Measurements from ENCODE around the gene PRDM7. TPM values are rescaled to one million over a fixed set of nuclear protein-coding genes. Genes with fewer than 3 reads are reported as not detected.

The PRDM7 gene
- polyA plus RNA-seq, 1 donor from 2014 or later = not detected

- H3K4me3 ChIP-seq (ENCODE audit: low read length) = peak overlapping the region; percentile 64
- peaks cover 6% of the 10 kb centered on the region for H3K27me3 ChIP-seq (ENCODE audit: insufficient read depth, low read depth, low read length)
- no peak overlapping the region for H3K4me2 ChIP-seq (ENCODE audit: low read length)
- H3K27ac ChIP-seq (ENCODE audit: low read length) = no peak overlapping the region
- H3K9me3 ChIP-seq (ENCODE audit: low read length) = no peaks in the 10 kb centered on the region
- no peaks in the 10 kb centered on the region for H3K36me3 ChIP-seq (ENCODE audit: insufficient read depth, low read length)
- no peaks in the 10 kb centered on the region for H3F3A ChIP-seq (ENCODE audit: insufficient read depth, low read length, poor library complexity, severe bottlenecking)
- peak overlapping the region; percentile 12 for H3K9ac ChIP-seq (ENCODE audit: low read length)
- no peaks in the 10 kb centered on the region for H4K20me1 ChIP-seq (ENCODE audit: insufficient read depth)
- H3K9me2 ChIP-seq (ENCODE audit: insufficient read depth, low read length) = no peaks in the 10 kb centered on the region
- no peaks in the 10 kb centered on the region for H3K79me2 ChIP-seq (replicated peaks; ENCODE audit: insufficient read depth, low read length)
- TF ChIP-seq MXI1 (conservative IDR thresholded peaks at IDR 0.05; ENCODE audit: poor library complexity, severe bottlenecking) (no peak), EZH2 (IDR thresholded peaks at IDR 0.05; ENCODE audit: borderline replicate concordance, insufficient read depth, low read length, poor library complexity, severe bottlenecking) (no peak), SMC3 (conservative IDR thresholded peaks at IDR 0.05; ENCODE audit: poor library complexity) (no peak), RAD21 (conservative IDR thresholded peaks at IDR 0.05) (no peak), EP300 (conservative IDR thresholded peaks at IDR 0.05; ENCODE audit: poor library complexity, severe bottlenecking) (no peak), REST (IDR thresholded peaks at IDR 0.05; ENCODE audit: borderline replicate concordance) (no peak), TAF1 (IDR thresholded peaks at IDR 0.05; ENCODE audit: low read depth) (no peak), POLR2AphosphoS5 (IDR thresholded peaks at IDR 0.05) (no peak)
- TF ChIP-seq, protein P1, sequence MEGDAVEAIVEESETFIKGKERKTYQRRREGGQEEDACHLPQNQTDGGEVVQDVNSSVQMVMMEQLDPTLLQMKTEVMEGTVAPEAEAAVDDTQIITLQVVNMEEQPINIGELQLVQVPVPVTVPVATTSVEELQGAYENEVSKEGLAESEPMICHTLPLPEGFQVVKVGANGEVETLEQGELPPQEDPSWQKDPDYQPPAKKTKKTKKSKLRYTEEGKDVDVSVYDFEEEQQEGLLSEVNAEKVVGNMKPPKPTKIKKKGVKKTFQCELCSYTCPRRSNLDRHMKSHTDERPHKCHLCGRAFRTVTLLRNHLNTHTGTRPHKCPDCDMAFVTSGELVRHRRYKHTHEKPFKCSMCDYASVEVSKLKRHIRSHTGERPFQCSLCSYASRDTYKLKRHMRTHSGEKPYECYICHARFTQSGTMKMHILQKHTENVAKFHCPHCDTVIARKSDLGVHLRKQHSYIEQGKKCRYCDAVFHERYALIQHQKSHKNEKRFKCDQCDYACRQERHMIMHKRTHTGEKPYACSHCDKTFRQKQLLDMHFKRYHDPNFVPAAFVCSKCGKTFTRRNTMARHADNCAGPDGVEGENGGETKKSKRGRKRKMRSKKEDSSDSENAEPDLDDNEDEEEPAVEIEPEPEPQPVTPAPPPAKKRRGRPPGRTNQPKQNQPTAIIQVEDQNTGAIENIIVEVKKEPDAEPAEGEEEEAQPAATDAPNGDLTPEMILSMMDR (IDR thresholded peaks at IDR 0.05; ENCODE audit: poor library complexity, severe bottlenecking) = no peak
- no peak overlapping the region for H2AFZ ChIP-seq (ENCODE audit: low read depth, low read length)
Observed at GRCh38 chr16:90077757-90078578, 837 bp upstream of the PRDM7 start.

DNA sequence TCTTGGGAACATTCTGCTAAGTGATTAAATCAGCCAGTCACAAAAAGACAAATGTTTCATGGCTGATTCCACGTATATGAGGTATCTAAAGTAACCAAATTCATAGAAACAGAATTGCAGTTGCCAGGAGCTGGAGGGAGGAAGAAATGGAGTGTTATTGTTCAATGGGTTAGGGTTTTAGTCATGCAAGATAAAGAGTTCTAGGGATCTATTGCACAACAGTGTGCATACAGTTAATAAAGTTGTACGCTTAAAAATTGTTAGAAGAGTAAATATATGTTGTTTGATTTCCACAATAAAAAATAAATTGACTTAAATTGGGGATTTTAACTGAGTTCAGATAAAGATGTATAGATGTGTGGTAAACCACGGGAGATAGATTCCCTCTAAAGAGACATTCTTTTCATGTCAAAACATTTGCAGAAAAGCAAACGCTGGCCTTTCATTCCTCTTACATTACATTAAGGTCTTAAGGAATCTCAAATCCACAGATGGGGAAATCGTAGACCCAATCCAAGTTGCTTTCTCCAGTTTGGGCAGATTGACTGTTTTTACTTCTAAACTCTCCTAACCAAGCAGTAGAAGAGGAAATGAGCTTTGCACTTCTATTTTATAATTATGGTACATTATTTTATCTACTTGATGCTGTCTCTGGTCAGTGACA is 4.6 kb downstream of the PRDM7 start:
- H3K9me2 ChIP-seq (ENCODE audit: insufficient read depth, low read length) = no peaks in the 10 kb centered on the region
- no peak overlapping the region for H3K27ac ChIP-seq (ENCODE audit: low read length)
- H3K4me3 ChIP-seq (ENCODE audit: low read length) = no peak overlapping the region
- no peaks in the 10 kb centered on the region for H3K79me2 ChIP-seq (replicated peaks; ENCODE audit: insufficient read depth, low read length)
- TF ChIP-seq REST (IDR thresholded peaks at IDR 0.05; ENCODE audit: borderline replicate concordance) (no peak), SMC3 (conservative IDR thresholded peaks at IDR 0.05; ENCODE audit: poor library complexity) (no peak), TAF1 (IDR thresholded peaks at IDR 0.05; ENCODE audit: low read depth) (no peak), EP300 (conservative IDR thresholded peaks at IDR 0.05; ENCODE audit: poor library complexity, severe bottlenecking) (no peak), EZH2 (IDR thresholded peaks at IDR 0.05; ENCODE audit: borderline replicate concordance, insufficient read depth, low read length, poor library complexity, severe bottlenecking) (no peak), POLR2AphosphoS5 (IDR thresholded peaks at IDR 0.05) (no peak), MXI1 (conservative IDR thresholded peaks at IDR 0.05; ENCODE audit: poor library complexity, severe bottlenecking) (no peak), RAD21 (conservative IDR thresholded peaks at IDR 0.05) (no peak)
- TF ChIP-seq, protein P1 (IDR thresholded peaks at IDR 0.05; ENCODE audit: poor library complexity, severe bottlenecking) = no peak
- peaks cover 4% of the 10 kb centered on the region for H3K9me3 ChIP-seq (ENCODE audit: low read length)
- no peaks in the 10 kb centered on the region for H3F3A ChIP-seq (ENCODE audit: insufficient read depth, low read length, poor library complexity, severe bottlenecking)
- H3K27me3 ChIP-seq (ENCODE audit: insufficient read depth, low read depth, low read length) = peaks cover 6% of the 10 kb centered on the region
- H3K9ac ChIP-seq (ENCODE audit: low read length) = no peak overlapping the region
- no peaks in the 10 kb centered on the region for H3K36me3 ChIP-seq (ENCODE audit: insufficient read depth, low read length)
- H3K4me2 ChIP-seq (ENCODE audit: low read length) = no peak overlapping the region
- H2AFZ ChIP-seq (ENCODE audit: low read depth, low read length) = no peak overlapping the region
- H4K20me1 ChIP-seq (ENCODE audit: insufficient read depth) = no peaks in the 10 kb centered on the region

All from neural cell (in vitro differentiated cells).